Fibroblast of lung (primary cell): Measurements from ENCODE around the gene POLG. TPM values are rescaled to one million over a fixed set of nuclear protein-coding genes. Genes with fewer than 3 reads are reported as not detected.

Experiments
- DNase-seq, 2 donors: peaks; one replicate each; pipeline versions ENCODE4 v3.0.0 to v3.0.0-alpha.2; 2010; ENCODE audit warnings: low read depth in 2 of 2
- H2AFZ ChIP-seq: 2 replicates; pipeline ENCODE4 v1.5.1; 2012; ENCODE audit warnings: low read length, control low read depth, inconsistent platforms
- H3K27ac ChIP-seq: 2 replicates; pipeline ENCODE4 v1.5.1; 2011; ENCODE audit warnings: low read length, control low read depth; ENCODE audit not compliant: insufficient read depth
- H3K27me3 ChIP-seq: 2 replicates; pipeline ENCODE4 v1.5.1; 2011; ENCODE audit warnings: mild to moderate bottlenecking, low read length; ENCODE audit not compliant: control insufficient read depth, insufficient read depth
- H3K36me3 ChIP-seq: 2 replicates; pipeline ENCODE4 v1.5.1; 2011; ENCODE audit warnings: low read length; ENCODE audit not compliant: control insufficient read depth, insufficient read depth
- H3K4me1 ChIP-seq: 2 replicates; pipeline ENCODE4 v1.5.1; 2011; ENCODE audit warnings: low read length; ENCODE audit not compliant: control insufficient read depth, insufficient read depth; ENCODE audit errors: extremely low read depth
- H3K4me2 ChIP-seq: 2 replicates; pipeline ENCODE4 v1.5.1; 2011; ENCODE audit warnings: low read length, control low read depth; ENCODE audit not compliant: insufficient read depth; ENCODE audit errors: extremely low read depth
- H3K4me3 ChIP-seq, 4 experiments: fragments of 200-600 bp in 1 of 4; sonication (generic) in 1 of 4; replicated peaks in 1 of 4; 2 replicates each; pipeline ENCODE4 v1.5.1; 2011 to 2016; ENCODE audit warnings: low read length in 4 of 4, low read depth in 3 of 4, mild to moderate bottlenecking in 3 of 4, control low read depth in 2 of 4, inconsistent platforms in 1 of 4, mixed read lengths in 1 of 4; ENCODE audit not compliant: insufficient read depth in 1 of 4; ENCODE audit errors: control extremely low read depth in 1 of 4
- H3K79me2 ChIP-seq: 2 replicates; pipeline ENCODE4 v1.5.1; 2012; ENCODE audit warnings: mild to moderate bottlenecking, low read length, inconsistent platforms; ENCODE audit not compliant: control insufficient read depth, insufficient read depth
- H3K9ac ChIP-seq: 2 replicates; pipeline ENCODE4 v1.5.1; 2011; ENCODE audit warnings: mild to moderate bottlenecking, low read length, control low read depth; ENCODE audit not compliant: insufficient read depth
- H3K9me3 ChIP-seq: 2 replicates; pipeline ENCODE4 v1.5.1; 2012; ENCODE audit warnings: low read depth, low read length; ENCODE audit not compliant: control insufficient read depth, insufficient read depth
- H4K20me1 ChIP-seq: 2 replicates; pipeline ENCODE4 v1.5.1; 2011; ENCODE audit warnings: low read length; ENCODE audit not compliant: control insufficient read depth, insufficient read depth; ENCODE audit errors: extremely low read depth
- EZH2 ChIP-seq: IDR thresholded peaks from 2 replicates; pipeline ENCODE4 v1.5.1; 2012; ENCODE audit warnings: low read length, control low read depth, mild to moderate bottlenecking; ENCODE audit errors: missing control alignments
- polyA plus RNA-seq, 2 donors: library from polyadenylated mRNA; depleted of rRNA in 1 of 2; stranded (reverse) in 1 of 2; unstranded in 1 of 2; fragments of >200 nt; gene quantifications; 2 replicates each; pipeline ENCODE4 v1.2.1, GENCODE V29; 2011 to 2012; ENCODE audit warnings: missing spikeins in 1 of 2
- total RNA-seq: library from RNA; depleted of rRNA; stranded (reverse); fragments of >200 nt; gene quantifications from 2 replicates; pipeline ENCODE4 v1.2.1, GENCODE V29; 2014
- TF ChIP-seq, protein P1 (sequence below), 2 donors: IDR thresholded peaks in 1 of 2; conservative IDR thresholded peaks in 1 of 2; 1 replicate in 1 of 2; 2 replicates in 1 of 2; pipeline ENCODE4 v1.5.1; 2011 to 2012; ENCODE audit warnings: low read length in 2 of 2, control low read depth in 1 of 2, inconsistent platforms in 1 of 2, low read depth in 1 of 2, mild to moderate bottlenecking in 1 of 2

The POLG gene
- total and polyA plus RNA-seq, 2 donors (not counting 1 experiment from before 2014, with no cell fraction given) = 20.4 to 61.3 TPM

DNA sequence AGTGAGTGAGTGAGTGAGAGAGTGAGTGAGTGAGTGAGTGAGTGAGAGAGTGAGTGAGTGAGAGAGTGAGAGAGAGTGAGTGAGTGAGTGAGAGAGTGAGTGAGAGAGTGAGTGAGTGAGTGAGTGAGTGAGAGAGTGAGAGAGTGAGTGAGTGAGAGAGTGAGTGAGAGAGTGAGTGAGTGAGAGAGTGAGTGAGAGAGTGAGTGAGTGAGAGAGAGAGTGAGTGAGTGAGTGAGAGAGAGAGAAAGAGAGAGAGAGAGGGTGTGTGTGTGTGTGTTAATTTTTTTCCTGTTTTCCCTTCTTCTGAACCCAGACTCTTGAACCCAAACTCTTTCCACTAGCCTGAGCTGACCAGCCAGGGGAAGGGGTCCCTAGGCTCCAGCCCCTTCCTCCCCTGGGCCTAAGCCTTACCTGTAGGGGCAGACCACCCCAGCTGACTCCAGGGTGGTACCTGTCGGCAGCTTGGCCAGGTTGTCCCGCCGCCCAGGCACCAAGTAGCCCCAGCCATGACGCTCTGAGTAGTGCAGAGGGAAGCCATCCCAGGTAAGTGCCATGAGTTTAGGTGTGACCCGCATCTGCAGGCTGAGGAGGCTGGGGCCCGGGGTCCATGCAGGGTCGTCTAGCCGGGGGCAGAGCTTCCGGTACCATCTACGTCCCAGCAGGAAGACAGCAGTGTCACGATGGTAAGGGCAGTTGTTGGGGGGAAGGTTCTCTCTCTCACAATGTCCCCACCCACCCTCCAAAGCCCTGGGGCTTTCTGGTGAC, 9.4 kb downstream of the POLG start:
- Histone ChIP-seq H3K79me2 (peaks cover 18% of the 10 kb centered on the region), H3K27ac (no peak overlapping the region), H3K27me3 (no peaks in the 10 kb centered on the region), H2AFZ (no peak overlapping the region), H3K4me1 (no peaks in the 10 kb centered on the region), H3K36me3 (peaks cover 70% of the 10 kb centered on the region), H3K4me2 (no peak overlapping the region), H3K9ac (no peak overlapping the region), H4K20me1 (no peaks in the 10 kb centered on the region), H3K9me3 (no peaks in the 10 kb centered on the region), H3K4me3 (no peak overlapping the region)
- DNase-seq = no peak
- TF ChIP-seq EZH2 = no peak
- TF ChIP-seq, protein P1, sequence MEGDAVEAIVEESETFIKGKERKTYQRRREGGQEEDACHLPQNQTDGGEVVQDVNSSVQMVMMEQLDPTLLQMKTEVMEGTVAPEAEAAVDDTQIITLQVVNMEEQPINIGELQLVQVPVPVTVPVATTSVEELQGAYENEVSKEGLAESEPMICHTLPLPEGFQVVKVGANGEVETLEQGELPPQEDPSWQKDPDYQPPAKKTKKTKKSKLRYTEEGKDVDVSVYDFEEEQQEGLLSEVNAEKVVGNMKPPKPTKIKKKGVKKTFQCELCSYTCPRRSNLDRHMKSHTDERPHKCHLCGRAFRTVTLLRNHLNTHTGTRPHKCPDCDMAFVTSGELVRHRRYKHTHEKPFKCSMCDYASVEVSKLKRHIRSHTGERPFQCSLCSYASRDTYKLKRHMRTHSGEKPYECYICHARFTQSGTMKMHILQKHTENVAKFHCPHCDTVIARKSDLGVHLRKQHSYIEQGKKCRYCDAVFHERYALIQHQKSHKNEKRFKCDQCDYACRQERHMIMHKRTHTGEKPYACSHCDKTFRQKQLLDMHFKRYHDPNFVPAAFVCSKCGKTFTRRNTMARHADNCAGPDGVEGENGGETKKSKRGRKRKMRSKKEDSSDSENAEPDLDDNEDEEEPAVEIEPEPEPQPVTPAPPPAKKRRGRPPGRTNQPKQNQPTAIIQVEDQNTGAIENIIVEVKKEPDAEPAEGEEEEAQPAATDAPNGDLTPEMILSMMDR (conservative IDR thresholded peaks at IDR 0.05 in 1 of 2, IDR thresholded peaks at IDR 0.05 in 1 of 2; ENCODE audit: low read depth in 1 of 2, low read length in 2 of 2) = no peak

DNA sequence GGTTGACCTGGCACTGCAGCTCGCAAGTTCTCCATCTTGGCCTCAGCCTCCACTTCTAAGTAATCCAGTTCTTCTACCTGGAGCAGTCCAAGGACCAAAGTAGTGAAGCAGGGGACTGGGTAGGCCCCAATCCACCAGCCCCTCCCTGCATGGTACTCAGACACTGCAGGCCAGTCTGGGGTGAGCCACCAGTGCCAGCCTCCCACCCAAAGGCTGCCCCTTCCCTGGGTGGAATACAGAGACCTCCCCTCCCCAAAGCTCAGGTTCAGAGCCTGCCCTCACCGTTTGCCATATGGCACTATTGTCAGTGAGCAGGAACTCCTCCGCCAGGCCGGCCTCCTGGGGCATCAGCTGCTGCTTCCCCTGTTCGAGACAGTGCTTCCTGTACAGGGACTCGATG, 10.8 kb downstream of the POLG start:
- Histone ChIP-seq H3K9ac (no peak overlapping the region), H3K79me2 (peaks cover 5% of the 10 kb centered on the region), H3K4me2 (no peak overlapping the region), H3K27me3 (no peaks in the 10 kb centered on the region), H3K36me3 (peaks cover 60% of the 10 kb centered on the region), H3K4me1 (no peaks in the 10 kb centered on the region), H2AFZ (no peak overlapping the region), H3K4me3 (no peak overlapping the region), H4K20me1 (no peaks in the 10 kb centered on the region), H3K27ac (no peak overlapping the region), H3K9me3 (no peaks in the 10 kb centered on the region)
- DNase-seq = no peak
- TF ChIP-seq, protein P1 (conservative IDR thresholded peaks at IDR 0.05 in 1 of 2, IDR thresholded peaks at IDR 0.05 in 1 of 2; ENCODE audit: low read depth in 1 of 2, low read length in 2 of 2) = no peak
- no peak for TF ChIP-seq EZH2

DNA sequence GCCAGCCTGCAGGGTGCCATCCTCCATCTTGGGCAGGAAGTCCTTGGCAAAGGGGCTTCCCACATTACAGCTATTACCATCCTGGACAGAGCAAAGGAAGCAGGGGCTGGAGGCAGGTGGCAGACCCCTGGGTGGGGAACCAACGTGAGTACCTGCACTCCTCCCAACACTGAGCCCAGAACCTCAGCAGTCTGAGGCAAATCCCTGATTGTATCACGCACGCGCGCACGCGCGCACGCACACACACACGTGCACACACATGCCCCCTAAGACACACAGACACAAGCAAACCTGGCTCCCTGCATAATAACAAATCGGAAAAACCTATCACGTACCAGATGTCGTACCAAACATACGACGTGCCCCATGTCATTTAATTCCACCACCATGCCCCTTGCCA, 11.8 kb downstream of the POLG start:
- Histone ChIP-seq H3K79me2 (peaks cover 2% of the 10 kb centered on the region), H3K4me3 (no peak overlapping the region), H3K27ac (no peak overlapping the region), H4K20me1 (no peaks in the 10 kb centered on the region), H3K4me1 (no peaks in the 10 kb centered on the region), H3K36me3 (peaks cover 56% of the 10 kb centered on the region), H3K27me3 (no peaks in the 10 kb centered on the region), H3K9me3 (no peaks in the 10 kb centered on the region), H3K4me2 (no peak overlapping the region), H2AFZ (no peak overlapping the region), H3K9ac (no peak overlapping the region)
- DNase-seq = no peak
- TF ChIP-seq, protein P1 (conservative IDR thresholded peaks at IDR 0.05 in 1 of 2, IDR thresholded peaks at IDR 0.05 in 1 of 2; ENCODE audit: low read depth in 1 of 2, low read length in 2 of 2) = no peak
- no peak for TF ChIP-seq EZH2
